HG03457 (cell line): ENCODE data around the gene APBB2.
"Not testable (repeated sequence)": the region's sequence is repeated elsewhere in the genome, so short reads cannot be mapped to it uniquely, and the experiment has no call there.

ENCODE experiments used
- ATAC-seq: cut with Tn5 transposase; IDR thresholded peaks from one replicate; pipeline ENCODE4 v1.9.1; 2021; ENCODE audit warnings: moderate number of reproducible peaks; ENCODE audit not compliant: unreplicated experiment

APBB2 gene

GRCh38 chr4:41069838-41070237, 144.5 kb downstream of the APBB2 start:
- ATAC-seq = no peak

GRCh38 chr4:41069257-41069656, 145.1 kb downstream of the APBB2 start:
- ATAC-seq = no peak

GRCh38 chr4:41067369-41067768, 147.0 kb downstream of the APBB2 start:
- no peak for ATAC-seq

- ATAC-seq = no peak
Measured at GRCh38 chr4:41066049-41066448, 148.3 kb downstream of the APBB2 start.

GRCh38 chr4:41065434-41066006, 148.8 kb downstream of the APBB2 start:
- no peak for ATAC-seq

GRCh38 chr4:41064953-41065352, 149.4 kb downstream of the APBB2 start:
- ATAC-seq = no peak

GRCh38 chr4:41061482-41062185, 152.7 kb downstream of the APBB2 start:
- ATAC-seq = no peak

- no peak for ATAC-seq
Measured at GRCh38 chr4:41060352-41061334, 153.7 kb downstream of the APBB2 start.

- not testable (repeated sequence) for ATAC-seq
Measured at GRCh38 chr4:41059411-41059810, 154.9 kb downstream of the APBB2 start.

- ATAC-seq = no peak
Measured at GRCh38 chr4:41058426-41058825, 155.9 kb downstream of the APBB2 start.

- ATAC-seq = no peak
Measured at GRCh38 chr4:41057467-41057866, 156.9 kb downstream of the APBB2 start.

- ATAC-seq = no peak
Measured at GRCh38 chr4:41052287-41052686, 162.1 kb downstream of the APBB2 start.

GRCh38 chr4:41050880-41051775, 163.2 kb downstream of the APBB2 start:
- ATAC-seq = no peak

GRCh38 chr4:41050116-41050515, 164.2 kb downstream of the APBB2 start:
- no peak for ATAC-seq

GRCh38 chr4:41049176-41049575, 165.2 kb downstream of the APBB2 start:
- ATAC-seq = not testable (repeated sequence)

- ATAC-seq = no peak
Measured at GRCh38 chr4:41044791-41045190, 169.6 kb downstream of the APBB2 start.

GRCh38 chr4:41044165-41044564, 170.2 kb downstream of the APBB2 start:
- ATAC-seq = no peak

- ATAC-seq = no peak
Measured at GRCh38 chr4:41043465-41043864, 170.9 kb downstream of the APBB2 start.

GRCh38 chr4:41041551-41041950, 172.8 kb downstream of the APBB2 start:
- no peak for ATAC-seq

- no peak for ATAC-seq
Measured at GRCh38 chr4:41039317-41039716, 175.0 kb downstream of the APBB2 start.

- no peak for ATAC-seq
Measured at GRCh38 chr4:41038304-41038703, 176.0 kb downstream of the APBB2 start.
